GM18858 (cell line): ENCODE results near the gene TCL1B.
A peak's percentile ranks its signal among the peaks of the same experiment; 100 is the strongest.

Experiments used
- ATAC-seq: cut with Tn5 transposase; IDR thresholded peaks from one replicate; pipeline ENCODE4 v1.9.1; 2021; ENCODE audit not compliant: unreplicated experiment

The TCL1B gene

GRCh38 chr14:95666450-95666849, 19.8 kb upstream of the TCL1B start:
- ATAC-seq, result no peak

DNA sequence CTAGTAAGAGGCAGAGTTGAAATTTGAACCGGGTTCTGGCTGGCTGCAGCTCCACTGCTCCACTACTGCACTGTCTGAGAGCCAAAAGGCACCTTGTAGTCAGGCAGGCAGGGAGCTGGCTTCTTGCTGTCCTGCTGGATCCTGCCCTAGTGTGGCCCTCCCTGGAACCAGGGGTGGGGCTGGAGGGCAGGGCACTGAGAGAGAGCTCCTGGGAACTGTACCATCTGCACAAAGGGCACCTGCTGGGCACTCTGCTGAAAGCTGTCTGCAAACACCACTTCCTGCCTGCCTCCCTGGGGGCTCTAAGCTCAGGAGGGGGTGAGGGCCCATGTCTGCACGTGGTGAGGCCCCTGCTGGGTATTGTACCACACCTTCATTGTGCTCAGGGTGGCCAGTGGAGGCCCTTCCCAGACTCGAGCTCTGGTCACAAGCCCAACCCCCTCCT, 19.0 kb upstream of the TCL1B start:
- ATAC-seq, result no peak

DNA sequence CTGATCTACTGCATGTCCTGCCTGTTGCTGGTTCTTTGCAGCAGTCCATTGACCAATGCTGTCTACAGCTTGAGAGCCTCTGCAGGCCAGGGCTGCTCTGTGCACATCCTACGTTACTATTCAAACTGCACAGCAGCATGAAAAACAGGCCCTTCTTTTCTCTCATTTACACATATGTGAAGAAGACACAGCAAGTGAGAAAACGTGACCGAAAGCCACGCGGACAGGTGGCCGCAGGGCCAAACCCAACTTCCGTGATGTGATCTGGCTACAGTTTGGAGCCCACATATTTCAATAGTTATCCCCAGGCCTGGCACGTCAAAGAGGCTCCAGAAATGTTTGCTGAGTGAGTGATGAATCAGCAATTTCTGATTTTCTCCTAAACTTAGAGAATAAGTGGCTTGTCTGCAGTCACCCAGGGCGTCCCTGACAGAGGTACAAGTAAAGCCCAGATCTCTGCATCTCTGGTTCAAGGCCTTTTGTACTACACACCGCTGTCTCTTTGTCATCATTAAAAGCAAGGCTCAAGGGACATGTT, 17.9 kb upstream of the TCL1B start:
- no peak for ATAC-seq

- ATAC-seq, result no peak
These were observed 11.6 kb upstream of the TCL1B start for GRCh38 chr14:95674613-95675012.

DNA sequence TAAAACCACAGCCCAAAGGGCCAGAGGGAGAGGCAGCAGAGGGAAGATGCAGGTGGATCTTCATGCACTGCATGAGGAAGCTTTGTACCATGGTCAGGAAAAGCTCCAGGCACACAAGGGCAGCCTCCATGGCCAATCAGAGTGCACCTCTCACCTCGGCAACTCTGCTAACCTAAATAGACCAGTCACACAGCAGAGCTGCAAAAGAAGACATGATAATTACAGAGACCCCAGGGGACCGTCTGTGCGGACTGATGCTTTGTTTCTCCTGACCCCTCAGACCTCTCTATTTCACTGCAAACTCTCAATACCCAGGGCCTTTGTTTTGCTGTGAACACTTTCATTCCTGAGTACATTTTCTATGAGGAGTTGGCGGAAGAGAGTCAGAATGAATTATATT, 10.7 kb upstream of the TCL1B start:
- ATAC-seq, result no peak

GRCh38 chr14:95677179-95677835, 8.9 kb upstream of the TCL1B start:
- no peak for ATAC-seq

- ATAC-seq, result no peak
These were observed 6.9 kb upstream of the TCL1B start for GRCh38 chr14:95679148-95679815.

DNA sequence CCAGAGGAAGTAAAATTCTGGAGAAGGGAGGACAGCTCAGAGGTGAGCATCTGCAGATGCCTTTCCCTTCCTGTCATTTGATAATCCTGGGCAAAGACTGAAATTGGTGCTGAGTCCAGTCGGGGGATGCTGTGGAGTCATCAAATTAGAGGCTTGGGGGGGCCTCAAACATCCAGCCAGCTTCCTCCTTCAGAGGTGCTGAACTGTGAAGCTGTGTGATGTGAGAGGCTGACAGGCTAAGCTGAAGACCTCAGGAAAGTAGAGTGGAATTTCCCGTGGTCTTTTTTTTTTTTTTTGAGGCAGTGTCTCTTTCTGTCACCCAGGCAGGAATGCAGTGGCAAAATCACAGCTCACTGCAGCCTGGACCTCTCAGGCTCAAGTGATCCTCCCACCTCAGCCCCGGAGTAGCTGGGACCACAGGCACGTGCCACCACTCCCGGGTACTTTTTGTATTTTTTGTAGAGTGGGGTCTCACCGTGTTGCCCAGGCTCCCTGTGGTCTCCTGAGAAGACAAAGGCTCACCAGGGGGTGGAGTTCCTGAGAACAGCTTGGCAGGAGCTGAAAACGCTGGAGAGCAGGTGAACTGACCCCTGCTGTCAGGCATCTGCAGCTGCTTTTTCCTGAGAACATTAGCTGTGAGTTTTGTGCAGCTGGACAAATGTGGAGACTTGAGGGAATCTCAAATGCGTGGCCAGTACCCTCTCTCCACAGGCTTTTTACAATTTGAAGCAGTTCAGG, 6.1 kb upstream of the TCL1B start:
- ATAC-seq, result no peak

DNA sequence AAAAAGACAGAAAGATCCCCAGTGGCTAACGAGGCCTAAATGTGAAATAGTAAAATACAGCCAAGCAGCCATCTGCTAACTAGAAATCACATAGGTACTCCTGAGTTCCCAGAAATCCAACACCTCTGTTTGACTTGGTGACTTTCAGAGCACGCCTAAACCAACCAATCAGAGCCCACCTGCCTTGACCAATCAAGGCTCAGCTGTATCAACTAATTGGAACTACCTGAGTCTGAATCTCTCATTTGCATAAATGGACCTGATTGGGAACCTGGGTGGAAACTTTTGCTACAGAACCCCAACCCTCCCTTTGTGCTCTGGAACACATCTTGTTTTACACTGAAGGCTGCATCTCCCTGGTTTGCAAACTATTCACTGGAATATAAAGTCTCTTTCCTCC, 5.1 kb upstream of the TCL1B start:
- no peak for ATAC-seq

GRCh38 chr14:95683793-95684192, 2.4 kb upstream of the TCL1B start:
- ATAC-seq, result no peak

GRCh38 chr14:95686935-95687334, 709 bp downstream of the TCL1B start:
- no peak for ATAC-seq

DNA sequence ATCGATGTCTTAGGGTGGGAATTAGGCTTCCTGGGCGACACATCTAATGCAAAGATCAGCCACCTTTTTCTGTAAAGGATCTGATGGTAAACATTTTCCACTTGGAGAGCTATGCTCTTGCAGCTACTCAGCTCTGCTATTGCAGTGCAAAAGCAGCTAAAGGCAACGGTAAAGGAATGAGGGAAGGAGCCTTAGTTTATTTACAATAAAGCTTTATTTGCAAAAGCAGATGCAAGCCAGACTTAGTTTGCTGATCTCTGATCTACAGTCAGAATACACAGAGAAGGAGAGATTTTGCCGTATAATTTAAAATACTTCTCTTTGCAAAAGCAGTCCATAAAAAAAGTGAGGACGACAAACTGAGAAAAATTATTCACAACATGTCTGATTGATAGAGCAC, 3.2 kb downstream of the TCL1B start:
- ATAC-seq, result no peak

DNA sequence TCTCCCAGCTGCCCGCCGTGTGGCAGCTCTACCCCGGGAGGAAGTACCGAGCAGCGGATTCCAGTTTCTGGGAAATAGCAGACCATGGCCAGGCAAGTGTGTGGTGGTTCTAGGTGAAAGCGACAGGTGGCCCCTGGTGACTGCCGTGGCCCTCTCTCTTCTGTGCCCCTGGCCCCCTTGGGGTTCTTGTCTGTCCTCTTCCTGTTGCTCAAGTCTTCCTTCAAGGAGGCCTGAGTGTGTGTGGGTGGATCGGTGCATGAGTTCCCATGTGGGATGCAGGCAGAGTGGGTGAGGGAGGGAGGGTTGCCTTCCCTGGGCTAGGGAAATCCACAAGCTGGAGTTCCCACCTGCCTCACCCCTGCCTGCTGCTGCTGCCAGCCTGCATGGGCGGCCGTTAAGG, 4.6 kb downstream of the TCL1B start:
- no peak for ATAC-seq

- ATAC-seq, result no peak
These were observed 5.4 kb downstream of the TCL1B start for GRCh38 chr14:95691591-95691990.

- no peak for ATAC-seq
These were observed 5.9 kb downstream of the TCL1B start for GRCh38 chr14:95692109-95692508.

DNA sequence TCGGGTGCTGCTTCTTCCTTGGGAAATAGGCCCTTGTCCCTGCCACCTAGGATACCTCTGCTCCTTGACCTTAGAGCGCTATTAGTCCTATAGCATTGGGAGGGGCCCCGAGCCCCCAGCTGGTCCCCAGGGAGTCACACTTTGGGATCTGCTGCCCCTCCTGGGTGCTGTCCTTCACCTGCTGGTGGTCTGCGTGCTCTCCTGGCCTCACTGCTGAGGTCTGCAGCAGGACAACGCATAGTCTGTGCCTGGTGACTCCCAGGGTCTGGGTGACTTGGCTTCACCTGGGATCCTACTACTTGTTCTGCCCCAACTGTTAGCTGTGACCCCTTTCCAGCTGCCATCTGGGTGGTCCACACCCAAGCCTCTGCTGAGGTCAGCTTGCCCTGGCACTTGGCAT, 8.8 kb downstream of the TCL1B start:
- no peak for ATAC-seq

- no peak for ATAC-seq
These were observed 9.7 kb downstream of the TCL1B start for GRCh38 chr14:95695913-95696312.

- no peak for ATAC-seq
These were observed 10.5 kb downstream of the TCL1B start for GRCh38 chr14:95696741-95697140.

DNA sequence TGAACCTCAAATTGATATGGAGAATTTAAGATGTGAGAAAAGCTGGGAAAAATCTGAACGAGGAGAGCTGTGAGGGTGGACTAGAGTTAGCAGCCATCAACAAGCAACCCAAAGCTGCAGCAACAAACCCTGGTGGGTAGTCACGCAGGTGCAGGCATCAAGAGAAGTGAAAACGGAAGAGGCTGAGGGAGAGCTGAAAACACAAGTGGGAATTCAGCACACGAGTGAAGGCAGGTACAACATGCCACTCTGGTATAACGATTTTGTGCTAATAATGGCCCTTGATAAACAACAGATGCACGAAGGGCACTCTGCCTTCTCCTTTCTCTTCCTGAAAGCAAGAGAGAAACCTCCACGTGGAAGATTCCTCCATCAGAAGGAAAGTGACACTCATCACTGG, 11.5 kb downstream of the TCL1B start:
- no peak for ATAC-seq

- no peak for ATAC-seq
These were observed 12.1 kb downstream of the TCL1B start for GRCh38 chr14:95698287-95698686.

DNA sequence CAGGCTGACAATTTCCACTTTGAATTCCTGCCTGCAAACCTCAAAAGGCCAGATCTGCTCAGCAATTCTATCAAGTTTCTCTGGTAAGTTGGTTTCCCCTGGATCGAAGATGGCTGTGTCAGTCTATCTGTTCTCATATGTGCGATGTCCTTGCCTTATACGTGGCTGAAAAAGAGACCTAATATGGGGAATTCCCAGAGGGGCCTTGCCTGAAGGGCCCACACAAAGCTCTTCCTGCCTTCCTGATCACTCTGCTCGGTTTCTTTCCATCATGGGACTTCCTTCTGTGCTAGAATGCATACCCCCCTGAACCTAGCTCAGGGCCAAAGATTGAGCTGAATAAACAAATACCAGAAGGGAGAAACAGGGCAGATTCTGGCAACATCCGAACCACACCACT, 13.2 kb downstream of the TCL1B start:
- ATAC-seq, result peak; percentile 54
